Large intestine (tissue), 12 donors: ENCODE measurements around the gene SLC5A2. TPM values are rescaled to one million over a fixed set of nuclear protein-coding genes. Genes with fewer than 3 reads are reported as not detected.
"Not testable (repeated sequence)": the region's sequence is repeated elsewhere in the genome, so short reads cannot be mapped to it uniquely, and the experiment has no call there.

ENCODE experiments used
- DNase-seq, 2 donors: peaks; one replicate each; pipeline versions ENCODE4 v3.0.0 to v3.0.0-alpha.2; 2013
- H3K27ac ChIP-seq: one replicate; pipeline ENCODE4 v1.5.1; 2013; ENCODE audit warnings: low read length
- H3K27me3 ChIP-seq: 2 replicates; pipeline ENCODE4 v1.6.1; 2013; ENCODE audit warnings: low read length; ENCODE audit not compliant: control insufficient read depth, insufficient read depth
- H3K36me3 ChIP-seq: 2 replicates; pipeline ENCODE4 v1.6.1; 2013; ENCODE audit warnings: low read length; ENCODE audit not compliant: control insufficient read depth, insufficient read depth
- H3K4me1 ChIP-seq: one replicate; pipeline ENCODE4 v1.6.1; 2013; ENCODE audit warnings: low read length; ENCODE audit not compliant: control insufficient read depth, insufficient read depth
- H3K4me3 ChIP-seq: one replicate; pipeline ENCODE4 v1.5.1; 2013; ENCODE audit warnings: low read length
- H3K9me3 ChIP-seq: one replicate; pipeline ENCODE4 v1.6.1; 2013; ENCODE audit warnings: mild to moderate bottlenecking, low read depth, low read length, moderate library complexity; ENCODE audit not compliant: control insufficient read depth
- WGBS: methylation state at CpG from one replicate; pipeline ENCODE4 v1.1.5; 2013; ENCODE audit warnings: low lambda C conversion rate; ENCODE audit not compliant: insufficient coverage; 5-methylcytosine and 5-hydroxymethylcytosine counted together
- long read RNA-seq, 11 donors: transcript quantifications; one replicate each; lab custom pipeline, GENCODE V29; 2026
- polyA plus RNA-seq: library from polyadenylated mRNA; unstranded; fragments of 120-200 nt; gene quantifications from one replicate; pipeline ENCODE4 v1.2.1, GENCODE V29; 2013

SLC5A2 gene
- 7.3 TPM for polyA plus RNA-seq
- long read RNA-seq, donor 1, partial matches to known transcripts, result 7 of 7 reads
- long read RNA-seq, donor 1, other reads (novel, unspliced or antisense), result 0 of 7 reads
- long read RNA-seq, donor 2, result 0 reads
- long read RNA-seq, donor 3, result 0 reads
- long read RNA-seq, donor 4, result 0 reads
- long read RNA-seq, donor 5, result 0 reads
- long read RNA-seq, donor 6, result 0 reads
- long read RNA-seq, donor 7, partial matches to known transcripts, result 6 of 6 reads
- long read RNA-seq, donor 7, other reads (novel, unspliced or antisense), result 0 of 6 reads
- long read RNA-seq, donor 8, partial matches to known transcripts, result 32 of 33 reads
- long read RNA-seq, donor 8, other reads (novel, unspliced or antisense), result 0 of 33 reads
- long read RNA-seq, donor 9, partial matches to known transcripts, result 18 of 18 reads
- long read RNA-seq, donor 9, other reads (novel, unspliced or antisense), result 0 of 18 reads
- long read RNA-seq, donor 10, partial matches to known transcripts, result 12 of 19 reads
- long read RNA-seq, donor 10, other reads (novel, unspliced or antisense), result 7 of 19 reads
- long read RNA-seq, donor 11, result 0 reads

- Histone ChIP-seq H3K9me3 (no peaks in the 10 kb centered on the region), H3K27ac (peak within 1 kb of the TSS; percentile 81), H3K27me3 (peaks cover 8% of the 10 kb centered on the region), H3K36me3 (peaks cover 2% of the 10 kb centered on the region), H3K4me3 (no peak within 1 kb of the TSS), H3K4me1 (peaks cover 50% of the 10 kb centered on the region)
- WGBS, result no CpG with 5 or more reads among the region's 4 CpGs
- no peak for DNase-seq
Measured at GRCh38 chr16:31483081-31483480, at the start of gene SLC5A2. SLC5A2 (plus strand) TSS chr16:31483123; CDS start chr16:31483137, 14 bp downstream.

GRCh38 chr16:31435341-31436220 lies 47.3 kb upstream of the SLC5A2 start:
- Histone ChIP-seq H3K36me3 (peaks cover 5% of the 10 kb centered on the region), H3K9me3 (no peaks in the 10 kb centered on the region), H3K4me3 (no peak overlapping the region), H3K4me1 (peaks cover 5% of the 10 kb centered on the region), H3K27ac (no peak overlapping the region), H3K27me3 (no peaks in the 10 kb centered on the region)
- no CpG with 5 or more reads among the region's 47 CpGs for WGBS
- DNase-seq, result no peak

GRCh38 chr16:31436221-31437045 lies 46.5 kb upstream of the SLC5A2 start:
- Histone ChIP-seq H3K27me3 (no peaks in the 10 kb centered on the region), H3K4me1 (no peaks in the 10 kb centered on the region), H3K27ac (no peak overlapping the region), H3K4me3 (no peak overlapping the region), H3K36me3 (peaks cover 5% of the 10 kb centered on the region), H3K9me3 (no peaks in the 10 kb centered on the region)
- WGBS, result no CpG with 5 or more reads among the region's 44 CpGs
- DNase-seq, result no peak

- no peak for DNase-seq
Measured at GRCh38 chr16:31438414-31438813, 44.5 kb upstream of the SLC5A2 start.

GRCh38 chr16:31439023-31439422 lies 43.9 kb upstream of the SLC5A2 start:
- DNase-seq, H3K9me3 ChIP-seq, H3K4me1 ChIP-seq, H3K4me3 ChIP-seq, H3K27ac ChIP-seq, H3K27me3 ChIP-seq, H3K36me3 ChIP-seq: not testable (repeated sequence)
- WGBS, result no CpG with 5 or more reads among the region's 4 CpGs

More at GRCh38 chr16:31438414-31438813, 44.5 kb upstream of the SLC5A2 start:
- Histone ChIP-seq H3K27me3 (no peaks in the 10 kb centered on the region), H3K27ac (no peak overlapping the region), H3K4me3 (no peak overlapping the region), H3K4me1 (no peaks in the 10 kb centered on the region), H3K9me3 (no peaks in the 10 kb centered on the region), H3K36me3 (peaks cover 5% of the 10 kb centered on the region)
- 100% methylated on average over 1 of the region's 2 CpGs for WGBS

- no peaks in the 10 kb centered on the region for H3K27me3 ChIP-seq
- no peaks in the 10 kb centered on the region for H3K9me3 ChIP-seq
- H3K4me3 ChIP-seq, result no peak overlapping the region
- no peak for DNase-seq
- peaks cover 5% of the 10 kb centered on the region for H3K36me3 ChIP-seq
- WGBS, result no CpG with 5 or more reads among the region's 3 CpGs
- no peaks in the 10 kb centered on the region for H3K4me1 ChIP-seq
- H3K27ac ChIP-seq, result no peak overlapping the region
Measured at GRCh38 chr16:31439519-31439918, 43.4 kb upstream of the SLC5A2 start.

- Histone ChIP-seq H3K9me3 (no peaks in the 10 kb centered on the region), H3K27me3 (no peaks in the 10 kb centered on the region), H3K4me3 (no peak overlapping the region), H3K4me1 (no peaks in the 10 kb centered on the region), H3K27ac (no peak overlapping the region), H3K36me3 (peaks cover 5% of the 10 kb centered on the region)
- no peak for DNase-seq
- WGBS, result no CpG with 5 or more reads among the region's 4 CpGs
Measured at GRCh38 chr16:31440516-31441184, 42.3 kb upstream of the SLC5A2 start.

- Histone ChIP-seq H3K27ac (no peak overlapping the region), H3K27me3 (no peaks in the 10 kb centered on the region), H3K9me3 (no peaks in the 10 kb centered on the region), H3K4me1 (no peaks in the 10 kb centered on the region), H3K36me3 (no peaks in the 10 kb centered on the region), H3K4me3 (peak overlapping the region; percentile 81)
- no peak for DNase-seq
- WGBS, result no CpG with 5 or more reads among the region's 34 CpGs
Measured at GRCh38 chr16:31441956-31442355, 41.0 kb upstream of the SLC5A2 start.

GRCh38 chr16:31445931-31446330 lies 37.0 kb upstream of the SLC5A2 start:
- H3K27ac ChIP-seq, DNase-seq, H3K27me3 ChIP-seq, H3K4me3 ChIP-seq, H3K36me3 ChIP-seq, H3K4me1 ChIP-seq, H3K9me3 ChIP-seq: not testable (repeated sequence)
- WGBS, result no CpG with 5 or more reads among the region's 6 CpGs
